Right atrium auricular region (tissue), 2 donors: ENCODE measurements around the gene PLIN3. TPM values are rescaled to one million over a fixed set of nuclear protein-coding genes. Genes with fewer than 3 reads are reported as not detected.
"Not testable (repeated sequence)": the region's sequence is repeated elsewhere in the genome, so short reads cannot be mapped to it uniquely, and the experiment has no call there.

ENCODE experiments used
- DNase-seq: peaks from one replicate; pipeline ENCODE4 v3.0.0-alpha.2; 2019; ENCODE audit warnings: low spot score
- H3K27ac ChIP-seq, 2 donors: fragments of 200-600 bp; sonication (generic); 1 replicate in 1 of 2; 2 replicates in 1 of 2; pipeline ENCODE4 v1.5.1; 2016 to 2019
- H3K27me3 ChIP-seq, 2 donors: fragments of 200-600 bp; sonication (generic); one replicate each; pipeline versions ENCODE4 v1.5.1 to v1.6.0; 2017 to 2019
- H3K36me3 ChIP-seq: fragments of 200-600 bp; sonication (generic); one replicate; pipeline ENCODE4 v1.5.1; 2016
- H3K4me1 ChIP-seq, 2 donors: fragments of 200-600 bp; sonication (generic); one replicate each; pipeline versions ENCODE4 v1.5.1 to v1.6.0; 2017 to 2019
- H3K4me3 ChIP-seq, 2 donors: fragments of 200-600 bp; sonication (generic); 1 replicate in 1 of 2; 2 replicates in 1 of 2; pipeline ENCODE4 v1.5.1; 2017 to 2019; ENCODE audit warnings: mild to moderate bottlenecking in 1 of 2, moderate library complexity in 1 of 2
- H3K9me3 ChIP-seq, 2 donors: fragments of 200-600 bp; sonication (generic); one replicate each; pipeline ENCODE4 v1.5.1; 2019
- CTCF ChIP-seq, 2 donors: fragments of 200-600 bp; sonication (generic); IDR thresholded peaks; one replicate each; pipeline ENCODE4 v1.5.1; 2019; ENCODE audit warnings: antibody characterized with exemption in 2 of 2
- total RNA-seq, 2 donors: library from RNA; depleted of rRNA; stranded (reverse); fragments of >200 nt; gene quantifications; one replicate each; pipeline ENCODE4 v1.1.0, GENCODE V29; 2016

The PLIN3 gene
- total RNA-seq, 2 donors from 2014 or later = 23.3 to 27.2 TPM

- no peak overlapping the region for H3K4me3 ChIP-seq
- DNase-seq = no peak
- H3K4me1 ChIP-seq = no peaks in the 10 kb centered on the region
- H3K27ac ChIP-seq = no peak overlapping the region
- TF ChIP-seq CTCF (IDR thresholded peaks at IDR 0.05) = no peak
- H3K9me3 ChIP-seq = no peaks in the 10 kb centered on the region
- no peaks in the 10 kb centered on the region for H3K36me3 ChIP-seq
- H3K27me3 ChIP-seq = no peaks in the 10 kb centered on the region
These were observed 29.7 kb upstream of the PLIN3 start for GRCh38 chr19:4897146-4897545.

- Histone ChIP-seq H3K4me3 (no peak overlapping the region), H3K36me3 (no peaks in the 10 kb centered on the region), H3K4me1 (no peaks in the 10 kb centered on the region), H3K27ac (no peak overlapping the region), H3K9me3 (no peaks in the 10 kb centered on the region), H3K27me3 (no peaks in the 10 kb centered on the region)
- DNase-seq = no peak
- TF ChIP-seq CTCF (IDR thresholded peaks at IDR 0.05) = no peak
These were observed 28.9 kb upstream of the PLIN3 start for GRCh38 chr19:4896372-4896771.

- not testable (repeated sequence) for H3K4me3 ChIP-seq, H3K36me3 ChIP-seq, DNase-seq, H3K27me3 ChIP-seq, H3K9me3 ChIP-seq, H3K4me1 ChIP-seq, H3K27ac ChIP-seq
These were observed 25.5 kb upstream of the PLIN3 start for GRCh38 chr19:4892962-4893361.

- H3K36me3 ChIP-seq = no peaks in the 10 kb centered on the region
- no peaks in the 10 kb centered on the region for H3K27me3 ChIP-seq
- H3K4me1 ChIP-seq = no peaks in the 10 kb centered on the region
- no peaks in the 10 kb centered on the region for H3K9me3 ChIP-seq
- TF ChIP-seq CTCF (IDR thresholded peaks at IDR 0.05) = no peak
- no peak overlapping the region for H3K27ac ChIP-seq
- H3K4me3 ChIP-seq = no peak overlapping the region
- DNase-seq = no peak
These were observed 23.6 kb upstream of the PLIN3 start for GRCh38 chr19:4891066-4891465.

- no peak for DNase-seq
- Histone ChIP-seq H3K4me1 (no peaks in the 10 kb centered on the region), H3K27me3 (no peaks in the 10 kb centered on the region), H3K27ac (no peak overlapping the region), H3K4me3 (no peak overlapping the region), H3K36me3 (no peaks in the 10 kb centered on the region), H3K9me3 (no peaks in the 10 kb centered on the region)
- no peak for TF ChIP-seq CTCF (IDR thresholded peaks at IDR 0.05)
These were observed 21.8 kb upstream of the PLIN3 start for GRCh38 chr19:4889034-4889815.

- not testable (repeated sequence) for H3K4me1 ChIP-seq, H3K9me3 ChIP-seq, DNase-seq, H3K4me3 ChIP-seq, H3K27me3 ChIP-seq, H3K36me3 ChIP-seq, H3K27ac ChIP-seq
These were observed 20.3 kb upstream of the PLIN3 start for GRCh38 chr19:4887803-4888202.

GRCh38 chr19:4884993-4885392 lies 17.5 kb upstream of the PLIN3 start:
- H3K4me1 ChIP-seq, H3K27me3 ChIP-seq, H3K27ac ChIP-seq, DNase-seq, H3K9me3 ChIP-seq, H3K4me3 ChIP-seq, H3K36me3 ChIP-seq: not testable (repeated sequence)

GRCh38 chr19:4882874-4883273 lies 15.4 kb upstream of the PLIN3 start:
- H3K4me3 ChIP-seq, H3K36me3 ChIP-seq, DNase-seq, H3K9me3 ChIP-seq, H3K27ac ChIP-seq, H3K27me3 ChIP-seq, H3K4me1 ChIP-seq: not testable (repeated sequence)
